DMS53 (cell line): ENCODE data around the gene TMEM232.

Experiments
- DNase-seq: peaks from one replicate; lab custom pipeline; 2025; lab: John Stamatoyannopoulos, UW

Gene TMEM232

GRCh38 chr5:110401881-110402280 lies 324.6 kb downstream of the TMEM232 start:
- DNase-seq: no peak

- no peak for DNase-seq
These were observed 327.5 kb downstream of the TMEM232 start for GRCh38 chr5:110398951-110399350.

DNA sequence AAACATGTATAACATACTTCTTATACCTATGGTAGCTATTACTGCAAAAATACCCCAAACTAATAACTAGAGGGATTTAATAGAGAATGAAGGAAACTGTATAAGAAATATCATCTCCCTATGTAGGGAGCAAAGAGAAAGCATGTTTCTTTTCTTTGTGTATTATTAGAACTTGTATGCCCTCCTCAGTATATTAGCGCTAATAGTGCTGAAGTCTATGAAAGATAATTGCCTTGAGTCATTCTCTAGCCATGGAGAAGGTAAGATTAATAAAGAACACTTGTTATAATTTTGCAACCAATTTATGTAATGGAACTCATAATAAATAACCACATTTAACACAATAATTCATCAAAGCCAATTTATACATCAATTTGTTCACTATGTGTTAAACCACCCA lies 329.2 kb downstream of the TMEM232 start:
- DNase-seq: no peak

DNA sequence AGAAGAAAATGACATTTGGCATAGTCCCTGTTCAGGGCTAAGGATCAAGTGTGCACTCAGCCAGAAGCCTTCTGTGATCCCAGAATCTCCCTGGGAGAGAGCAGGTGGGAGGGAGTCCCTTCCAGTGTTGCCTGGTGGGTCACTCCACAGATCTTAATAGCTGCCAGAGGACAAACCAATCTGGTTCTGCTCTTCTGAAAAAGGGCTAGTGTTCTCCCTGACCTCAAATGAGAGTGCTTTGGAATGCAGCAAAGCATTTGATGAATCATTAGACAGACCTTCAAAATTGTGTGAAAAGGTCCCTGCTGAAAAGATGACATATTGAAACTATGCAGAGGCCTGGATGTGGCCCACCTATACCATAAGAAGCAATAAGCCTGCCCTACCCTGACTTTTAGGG lies 339.7 kb downstream of the TMEM232 start:
- DNase-seq: no peak

GRCh38 chr5:110383231-110383630 lies 343.2 kb downstream of the TMEM232 start:
- no peak for DNase-seq

GRCh38 chr5:110377943-110378342 lies 348.5 kb downstream of the TMEM232 start:
- DNase-seq: peak; percentile 5

DNA sequence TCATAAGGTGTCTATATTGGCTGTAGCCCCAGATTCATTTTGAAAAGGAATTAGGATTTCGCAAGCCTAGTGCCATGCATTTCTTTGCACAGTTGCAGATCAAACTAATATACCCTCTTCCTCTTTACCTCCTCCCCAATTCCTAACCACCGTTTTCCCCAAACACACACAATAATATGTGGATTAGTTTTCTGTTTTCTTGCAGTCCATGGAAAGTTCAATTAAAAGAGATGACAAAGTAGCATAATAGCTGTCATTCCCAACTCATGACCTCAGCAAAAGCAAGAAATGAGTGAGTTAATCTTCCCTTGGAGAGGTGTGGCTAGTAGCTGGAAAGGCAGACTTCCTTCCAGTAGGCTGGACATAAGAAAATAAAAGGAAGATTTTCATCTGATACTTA lies 349.1 kb downstream of the TMEM232 start:
- no peak for DNase-seq

- no peak for DNase-seq
These were observed 350.1 kb downstream of the TMEM232 start for GRCh38 chr5:110376281-110376951.

- no peak for DNase-seq
These were observed 354.8 kb downstream of the TMEM232 start for GRCh38 chr5:110371725-110372041.

DNA sequence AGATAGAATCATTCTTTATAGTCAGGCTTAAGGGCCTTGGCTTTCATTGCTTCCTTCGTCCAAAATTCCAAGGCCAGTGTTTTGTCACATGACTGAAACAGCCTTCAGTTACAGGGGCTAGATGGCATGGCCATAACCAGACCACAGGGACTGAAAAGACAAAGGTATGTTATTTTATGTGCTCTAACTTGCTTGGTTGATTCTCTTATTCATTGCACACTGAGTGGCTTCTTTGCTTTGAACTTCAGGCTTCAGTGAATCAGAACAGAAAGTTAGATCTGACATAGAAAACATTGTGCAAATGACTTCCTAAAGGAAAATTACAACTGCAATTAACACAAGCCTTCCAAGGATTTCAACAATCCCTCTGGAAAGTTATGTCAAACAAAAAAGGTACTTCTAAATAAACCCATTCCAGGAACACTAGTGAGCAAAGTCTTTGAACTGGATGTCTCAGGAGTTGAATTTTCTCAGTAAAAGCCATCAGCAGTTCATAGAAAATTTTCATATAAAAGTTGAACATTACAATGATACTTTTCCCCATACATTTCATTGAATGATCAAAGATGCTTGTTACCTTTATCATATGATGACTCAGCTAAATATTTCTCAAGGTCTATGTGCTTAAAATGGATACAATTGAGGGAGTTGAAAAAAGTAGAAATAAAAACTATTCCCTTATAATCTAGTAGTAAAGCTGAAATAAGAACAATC lies 355.3 kb downstream of the TMEM232 start:
- DNase-seq: no peak
